Measurements from ENCODE around the gene KIRREL1. TPM values are rescaled to one million over a fixed set of nuclear protein-coding genes. Genes with fewer than 3 reads are reported as not detected.

KIRREL1 gene
- total and polyA plus RNA-seq, 2 donors (not counting 1 experiment from before 2014, with no cell fraction given): 55.5 to 123 TPM

- H3K9ac ChIP-seq (ENCODE audit: insufficient read depth, low read length): no peak overlapping the region
Observed at GRCh38 chr1:158008630-158009029, 15.2 kb downstream of the KIRREL1 start.

GRCh38 chr1:158011714-158012113 lies 18.3 kb downstream of the KIRREL1 start:
- H3K9ac ChIP-seq (ENCODE audit: insufficient read depth, low read length): peak overlapping the region; percentile 28
- H3K27me3 ChIP-seq (ENCODE audit: control insufficient read depth, insufficient read depth, low read length): no peaks in the 10 kb centered on the region
- H3K79me2 ChIP-seq (ENCODE audit: control insufficient read depth, insufficient read depth, low read length): peaks cover 80% of the 10 kb centered on the region
- peaks cover 1% of the 10 kb centered on the region for H3K36me3 ChIP-seq (ENCODE audit: control insufficient read depth, insufficient read depth, low read length)
- H3K9me3 ChIP-seq (ENCODE audit: control insufficient read depth, insufficient read depth, low read depth, low read length): no peaks in the 10 kb centered on the region
- TF ChIP-seq CTCF (conservative IDR thresholded peaks at IDR 0.05 in 1 of 2, IDR thresholded peaks at IDR 0.05 in 1 of 2; ENCODE audit: low read depth in 1 of 2, low read length in 2 of 2) (no peak), EZH2 (IDR thresholded peaks at IDR 0.05; ENCODE audit: low read length, missing control alignments) (no peak)
- no peaks in the 10 kb centered on the region for H4K20me1 ChIP-seq (ENCODE audit: control insufficient read depth, extremely low read depth, insufficient read depth, low read length)
- peaks cover 80% of the 10 kb centered on the region for H3K4me1 ChIP-seq (ENCODE audit: control insufficient read depth, extremely low read depth, insufficient read depth, low read length)
- peak overlapping the region in 1 of 4 experiments; percentile 43 for H3K4me3 ChIP-seq (replicated peaks in 1 of 4; ENCODE audit: control extremely low read depth in 1 of 4, insufficient read depth in 1 of 4, low read depth in 3 of 4, low read length in 4 of 4)
- H3K27ac ChIP-seq (ENCODE audit: insufficient read depth, low read length): peak overlapping the region; percentile 86
- H3K4me2 ChIP-seq (ENCODE audit: extremely low read depth, insufficient read depth, low read length): peak overlapping the region; percentile 88
- H2AFZ ChIP-seq (ENCODE audit: low read length): no peak overlapping the region
- DNase-seq (ENCODE audit: low read depth in 2 of 2): peak; percentile 54 to 61

More at GRCh38 chr1:158008630-158009029, 15.2 kb downstream of the KIRREL1 start:
- Histone ChIP-seq H3K4me1 (ENCODE audit: control insufficient read depth, extremely low read depth, insufficient read depth, low read length) (peaks cover 81% of the 10 kb centered on the region), H3K36me3 (ENCODE audit: control insufficient read depth, insufficient read depth, low read length) (peaks cover 1% of the 10 kb centered on the region), H3K79me2 (ENCODE audit: control insufficient read depth, insufficient read depth, low read length) (peaks cover 81% of the 10 kb centered on the region), H3K4me2 (ENCODE audit: extremely low read depth, insufficient read depth, low read length) (peak overlapping the region; percentile 33), H4K20me1 (ENCODE audit: control insufficient read depth, extremely low read depth, insufficient read depth, low read length) (no peaks in the 10 kb centered on the region), H3K27me3 (ENCODE audit: control insufficient read depth, insufficient read depth, low read length) (no peaks in the 10 kb centered on the region), H3K4me3 (replicated peaks in 1 of 4; ENCODE audit: control extremely low read depth in 1 of 4, insufficient read depth in 1 of 4, low read depth in 3 of 4, low read length in 4 of 4) (no peak overlapping the region), H3K27ac (ENCODE audit: insufficient read depth, low read length) (peak overlapping the region; percentile 86), H2AFZ (ENCODE audit: low read length) (no peak overlapping the region), H3K9me3 (ENCODE audit: control insufficient read depth, insufficient read depth, low read depth, low read length) (no peaks in the 10 kb centered on the region)
- TF ChIP-seq CTCF (conservative IDR thresholded peaks at IDR 0.05 in 1 of 2, IDR thresholded peaks at IDR 0.05 in 1 of 2; ENCODE audit: low read depth in 1 of 2, low read length in 2 of 2): no peak
- no peak for DNase-seq (ENCODE audit: low read depth in 2 of 2)

- no peak for TF ChIP-seq CTCF (conservative IDR thresholded peaks at IDR 0.05 in 1 of 2, IDR thresholded peaks at IDR 0.05 in 1 of 2; ENCODE audit: low read depth in 1 of 2, low read length in 2 of 2)
- TF ChIP-seq EZH2 (IDR thresholded peaks at IDR 0.05; ENCODE audit: low read length, missing control alignments): no peak
- Histone ChIP-seq H3K9me3 (ENCODE audit: control insufficient read depth, insufficient read depth, low read depth, low read length) (no peaks in the 10 kb centered on the region), H3K36me3 (ENCODE audit: control insufficient read depth, insufficient read depth, low read length) (peaks cover 1% of the 10 kb centered on the region), H4K20me1 (ENCODE audit: control insufficient read depth, extremely low read depth, insufficient read depth, low read length) (no peaks in the 10 kb centered on the region), H3K4me3 (replicated peaks in 1 of 4; ENCODE audit: control extremely low read depth in 1 of 4, insufficient read depth in 1 of 4, low read depth in 3 of 4, low read length in 4 of 4) (no peak overlapping the region), H3K27ac (ENCODE audit: insufficient read depth, low read length) (peak overlapping the region; percentile 55), H3K4me2 (ENCODE audit: extremely low read depth, insufficient read depth, low read length) (peak overlapping the region; percentile 66), H3K9ac (ENCODE audit: insufficient read depth, low read length) (peak overlapping the region; percentile 28), H2AFZ (ENCODE audit: low read length) (no peak overlapping the region), H3K79me2 (ENCODE audit: control insufficient read depth, insufficient read depth, low read length) (peaks cover 78% of the 10 kb centered on the region), H3K27me3 (ENCODE audit: control insufficient read depth, insufficient read depth, low read length) (no peaks in the 10 kb centered on the region), H3K4me1 (ENCODE audit: control insufficient read depth, extremely low read depth, insufficient read depth, low read length) (peaks cover 76% of the 10 kb centered on the region)
- DNase-seq (ENCODE audit: low read depth in 2 of 2): peak; percentile 60 to 63
Observed at GRCh38 chr1:158013840-158014730, 20.6 kb downstream of the KIRREL1 start.

All from fibroblast of lung (primary cell).